GM12878 (cell line): ENCODE measurements around the gene TSHZ1. TPM values are rescaled to one million over a fixed set of nuclear protein-coding genes. Genes with fewer than 3 reads are reported as not detected.

Experiments used
- ATAC-seq: fragments of 200-7000 bp; cut with Tn5 transposase; 3 replicates; pipeline ENCODE4 v1.9.1; 2020; ENCODE audit warnings: mild to moderate bottlenecking, moderate library complexity
- BruUV-seq: library from RNA; stranded (reverse); fragments of 400-500 nt; replicated peaks from 2 replicates; lab custom pipeline; 2021; lab: Mats Ljungman, UMichigan
- CTCF ChIA-PET: fragments of 300-600 bp; sonication (Branson Sonifier 250); formaldehyde crosslinking; extraction: SDS; loops from one replicate; lab custom pipeline; 2021; ENCODE audit warnings: inconsistent platforms; lab: Yijun Ruan, JAX
- POLR2A ChIA-PET: fragments of 350-600 bp; formaldehyde crosslinking; extraction: SDS; loops from one replicate; lab custom pipeline; 2021; ENCODE audit warnings: inconsistent platforms; lab: Charles Lee
- RAD21 ChIA-PET: fragments of 300-600 bp; sonication (Branson Sonifier 250); formaldehyde crosslinking; loops from one replicate; lab custom pipeline; 2023; ENCODE audit warnings: antibody characterized with exemption; ENCODE audit not compliant: unreplicated experiment; lab: Charles Lee
- SMC1A ChIA-PET: fragments of 300-600 bp; sonication (Branson Sonifier 250); formaldehyde crosslinking; loops from one replicate; lab custom pipeline; 2023; ENCODE audit not compliant: unreplicated experiment, uncharacterized antibody; lab: Charles Lee
- DNase-seq: peaks from one replicate; pipeline ENCODE4 v3.0.0-alpha.2; 2011; ENCODE audit warnings: low read depth, low spot score
- FAIRE-seq: peaks from 3 replicates; lab custom pipeline; 2011; peaks lifted over from hg19 to GRCh38; lab: Jason Lieb, UNC
- H2AFZ ChIP-seq: 2 replicates; pipeline ENCODE4 v1.6.0; 2011; ENCODE audit warnings: low read depth, low read length, control low read depth; ENCODE audit not compliant: control insufficient read depth
- H3K27ac ChIP-seq: 2 replicates; pipeline ENCODE4 v1.5.1; 2011; ENCODE audit warnings: control low read depth; ENCODE audit not compliant: control insufficient read depth, insufficient read depth
- H3K27me3 ChIP-seq, 2 experiments: replicated peaks in 1 of 2; 2 replicates each; pipeline versions ENCODE4 v1.6.0 to v1.6.1; 2011; ENCODE audit warnings: low read length in 1 of 2; ENCODE audit not compliant: control insufficient read depth in 2 of 2, insufficient read depth in 2 of 2
- H3K36me3 ChIP-seq, 2 experiments: 2 replicates each; pipeline ENCODE4 v1.5.1; 2011; ENCODE audit warnings: low read length in 1 of 2; ENCODE audit not compliant: control insufficient read depth in 2 of 2, insufficient read depth in 2 of 2
- H3K4me1 ChIP-seq: 2 replicates; pipeline ENCODE4 v1.6.1; 2011; ENCODE audit warnings: mild to moderate bottlenecking, low read length, moderate library complexity, mixed read lengths; ENCODE audit not compliant: control insufficient read depth, insufficient read depth
- H3K4me2 ChIP-seq: 2 replicates; pipeline ENCODE4 v1.6.0; 2011; ENCODE audit warnings: control low read depth; ENCODE audit not compliant: control insufficient read depth, insufficient read depth
- H3K4me3 ChIP-seq: fragments of 200-600 bp; sonication (generic); 2 replicates; pipeline ENCODE4 v1.5.1; 2016
- H3K79me2 ChIP-seq: 2 replicates; pipeline ENCODE4 v1.6.0; 2011; ENCODE audit warnings: low read length; ENCODE audit not compliant: control insufficient read depth, insufficient read depth
- H3K9ac ChIP-seq: 2 replicates; pipeline ENCODE4 v1.8.0; 2011; ENCODE audit warnings: low read length, control low read depth, mixed read lengths; ENCODE audit not compliant: control insufficient read depth, insufficient read depth
- H3K9me3 ChIP-seq: replicated peaks from 3 replicates; pipeline ENCODE4 v1.5.1; 2011; ENCODE audit warnings: mild to moderate bottlenecking, low read length; ENCODE audit not compliant: control insufficient read depth, insufficient read depth
- H4K20me1 ChIP-seq: 2 replicates; pipeline ENCODE4 v1.6.0; 2011; ENCODE audit not compliant: control insufficient read depth, insufficient read depth
- CBX5 ChIP-seq: sonication (generic); IDR thresholded peaks from 2 replicates; pipeline ENCODE4 v1.6.1; 2016; ENCODE audit warnings: low read depth, moderate library complexity, mild to moderate bottlenecking, inconsistent platforms
- FOXK2 ChIP-seq: fragments of 450-650 bp; IDR thresholded peaks from 2 replicates; pipeline ENCODE4 v1.6.1; 2017; ENCODE audit warnings: mild to moderate bottlenecking, moderate library complexity
- FOXM1 ChIP-seq: IDR thresholded peaks from 2 replicates; pipeline ENCODE4 v1.6.1; 2012; ENCODE audit warnings: low read depth, mild to moderate bottlenecking, inconsistent platforms, low read length, moderate library complexity
- HDAC6 ChIP-seq: fragments of 200-600 bp; sonication (generic); IDR thresholded peaks from one replicate; pipeline ENCODE4 v1.8.0; 2017; ENCODE audit warnings: antibody characterized with exemption; ENCODE audit not compliant: unreplicated experiment
- IKZF2 ChIP-seq, 2 experiments: fragments of 450-650 bp; IDR thresholded peaks; 2 replicates each; pipeline ENCODE4 v1.6.1; 2017; ENCODE audit warnings: mild to moderate bottlenecking in 2 of 2, moderate library complexity in 2 of 2
- NR2C1 ChIP-seq: fragments of 450-650 bp; IDR thresholded peaks from 2 replicates; pipeline ENCODE4 v1.6.1; 2017; ENCODE audit warnings: antibody characterized with exemption, mild to moderate bottlenecking, moderate library complexity
- SPI1 ChIP-seq: IDR thresholded peaks from 2 replicates; pipeline ENCODE4 v1.6.1; 2011; ENCODE audit warnings: low read depth, mild to moderate bottlenecking, low read length, moderate library complexity, borderline replicate concordance; ENCODE audit not compliant: insufficient read depth
- WGBS: methylation state at CpG from one replicate; pipeline ENCODE4 v1.1.6; 2016; ENCODE audit warnings: low lambda C conversion rate; ENCODE audit not compliant: insufficient replicate concordance, insufficient coverage; ENCODE audit errors: missing lambda C conversion rate; 5-methylcytosine and 5-hydroxymethylcytosine counted together
- in situ Hi-C: fragments of 300-500 bp; cut with MboI; formaldehyde crosslinking; loops from 9 replicates; pipeline ENCODE4 v1.14.3; 2018; ENCODE audit warnings: mixed read lengths
- intact Hi-C: fragments of 100-400 bp; cut with micrococcal nuclease; formaldehyde crosslinking; loops from one replicate; pipeline ENCODE4 v1.14.2; 2022; ENCODE audit not compliant: unreplicated experiment
- polyA plus RNA-seq, 11 experiments: library from polyadenylated mRNA; depleted of rRNA in 4 of 11; unstranded in 6 of 11; stranded (reverse) in 5 of 11; fragments of >200 nt; fragmentation: Nextera tagmentation in 4 of 11; fragmentation: Illumina TruSeq in 1 of 11; extraction: Ambion mirVana in 4 of 11; extraction: Trizol in 1 of 11; gene quantifications; 1 replicate in 1 of 11; 2 replicates in 10 of 11; pipeline versions ENCODE4 v1.2.1 to v1.2.3, GENCODE V29; 2011 to 2016; ENCODE audit warnings: inconsistent platforms in 2 of 11, missing spikeins in 2 of 11, low read depth in 1 of 11
- total RNA-seq, 4 experiments: library from RNA; depleted of rRNA in 3 of 4; stranded (reverse); fragments of >200 nt in 3 of 4; fragmentation: Illumina TruSeq in 1 of 4; extraction: Trizol in 1 of 4; gene quantifications; 2 replicates each; pipeline versions ENCODE4 v1.2.1 to v1.2.3, GENCODE V29; 2013 to 2021
- TF ChIP-seq, protein P1 (sequence below): IDR thresholded peaks from 2 replicates; pipeline ENCODE4 v1.6.1; 2011; ENCODE audit warnings: borderline replicate concordance, low read depth, mild to moderate bottlenecking, moderate library complexity, mixed read lengths, low read length; ENCODE audit not compliant: insufficient read depth; ENCODE audit errors: extremely low read length

The TSHZ1 gene
- total and polyA plus RNA-seq, 10 of the 15 experiments (the other 5 are each of a cell fraction or from before 2014, with no cell fraction given) = 2.2 to 15.2 (median 5.1) TPM

DNA sequence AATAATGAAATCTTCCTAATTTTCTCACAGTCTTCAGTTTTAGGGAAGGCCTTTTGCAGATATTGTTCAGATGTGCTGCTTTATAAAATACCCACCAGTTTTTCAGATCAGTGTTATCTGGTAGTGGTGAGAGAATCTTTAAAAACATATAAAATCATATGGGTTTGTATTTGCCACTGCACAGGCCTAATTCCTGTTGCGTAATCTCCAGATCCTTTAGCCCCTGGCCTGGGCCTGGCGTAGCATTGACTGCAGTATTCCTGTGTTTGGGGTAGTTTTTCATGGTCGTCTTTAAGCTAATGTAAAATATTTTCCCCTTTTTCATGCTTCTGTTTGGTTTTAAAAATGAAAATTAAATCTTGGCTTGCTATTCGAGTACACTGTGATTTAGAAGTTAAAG is 43.2 kb downstream of the TSHZ1 start:
- no TSS peak for BruUV-seq
- Histone ChIP-seq H3K4me2 (no peak overlapping the region), H3K79me2 (peaks cover 8% of the 10 kb centered on the region), H3K27me3 (no peaks in the 10 kb centered on the region), H3K9ac (no peak overlapping the region), H2AFZ (no peak overlapping the region), H3K27ac (no peak overlapping the region), H3K4me1 (peaks cover 4% of the 10 kb centered on the region; the same call in 1 of the 2 replicates), H3K9me3 (no peaks in the 10 kb centered on the region), H4K20me1 (no peaks in the 10 kb centered on the region), H3K36me3 (no peaks in the 10 kb centered on the region), H3K4me3 (no peak overlapping the region)
- DNase-seq (no peak), FAIRE-seq (no peak), ATAC-seq (no peak)
- CTCF ChIA-PET = interaction anchor here (2.9 kb wide), 1 partner anchor 9 kb away, joined by 8 read pairs; no protein-coding TSS in a partner anchor
- 77% methylated on average over 4 of the region's 4 CpGs for WGBS
- TF ChIP-seq FOXK2 = no peak
- no peak for TF ChIP-seq NR2C1
- no peak for TF ChIP-seq SPI1
- TF ChIP-seq IKZF2 (IDR thresholded peaks at IDR 0.05) = no peak
- no peak for TF ChIP-seq CBX5
- TF ChIP-seq, protein P1, sequence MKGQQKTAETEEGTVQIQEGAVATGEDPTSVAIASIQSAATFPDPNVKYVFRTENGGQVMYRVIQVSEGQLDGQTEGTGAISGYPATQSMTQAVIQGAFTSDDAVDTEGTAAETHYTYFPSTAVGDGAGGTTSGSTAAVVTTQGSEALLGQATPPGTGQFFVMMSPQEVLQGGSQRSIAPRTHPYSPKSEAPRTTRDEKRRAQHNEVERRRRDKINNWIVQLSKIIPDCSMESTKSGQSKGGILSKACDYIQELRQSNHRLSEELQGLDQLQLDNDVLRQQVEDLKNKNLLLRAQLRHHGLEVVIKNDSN = no peak
- TF ChIP-seq FOXM1 = no peak
- TF ChIP-seq HDAC6 = no peak
- POLR2A ChIA-PET = no interaction called here
- intact Hi-C loops (no loop called here), in situ Hi-C loops (no loop called here)
- RAD21 ChIA-PET = no interaction called here
- SMC1A ChIA-PET = no interaction called here
